Pancreas (tissue), 10 donors: ENCODE results near the gene MT3. TPM values are rescaled to one million over a fixed set of nuclear protein-coding genes. Genes with fewer than 3 reads are reported as not detected.
A peak's percentile ranks its signal among the peaks of the same experiment; 100 is the strongest.

Experiments used
- ATAC-seq, 4 donors: fragments of 200-7000 bp; cut with Tn5 transposase; one replicate each; pipeline versions ENCODE4 v1.8.0 to v1.9.1; 2020; ENCODE audit warnings: mild to moderate bottlenecking in 4 of 4, moderate library complexity in 4 of 4
- DNase-seq, 6 donors: peaks; one replicate each; pipeline ENCODE4 v3.0.0-alpha.2; 2020
- FAIRE-seq: peaks from 2 replicates; lab custom pipeline; 2012; peaks lifted over from hg19 to GRCh38; lab: Jason Lieb, UNC
- H3K27ac ChIP-seq, 4 donors: fragments of 200-600 bp; sonication (generic); 1 replicate in 3 of 4; 2 replicates in 1 of 4; pipeline versions ENCODE4 v1.5.0 to v1.8.0; 2020
- H3K27me3 ChIP-seq, 4 donors: fragments of 200-600 bp; one replicate each; pipeline ENCODE4 v1.8.0; 2021
- H3K36me3 ChIP-seq, 3 donors: fragments of 200-600 bp; sonication (generic) in 1 of 3; one replicate each; pipeline versions ENCODE4 v1.5.0 to v1.8.0; 2020 to 2021
- H3K4me1 ChIP-seq, 3 donors: fragments of 200-600 bp; one replicate each; pipeline ENCODE4 v1.8.0; 2021
- H3K4me3 ChIP-seq, 4 donors: fragments of 200-600 bp; sonication (generic) in 2 of 4; one replicate each; pipeline versions ENCODE4 v1.5.0 to v1.8.0; 2020 to 2021
- H3K9me3 ChIP-seq, 4 donors: fragments of 200-600 bp; one replicate each; pipeline ENCODE4 v1.8.0; 2021
- CTCF ChIP-seq, 4 donors: fragments of 200-600 bp; sonication (generic) in 3 of 4; IDR thresholded peaks; one replicate each; pipeline versions ENCODE4 v1.5.0 to v1.8.0; 2021; ENCODE audit warnings: antibody characterized with exemption in 4 of 4
- WGBS, 2 donors: extraction: QIAGEN DNeasy Blood & Tissue Kit; methylation state at CpG; one replicate each; pipeline ENCODE4 v1.1.7; 2013; 5-methylcytosine and 5-hydroxymethylcytosine counted together
- intact Hi-C, 3 donors: fragments of 100-400 bp; cut with DNase I; formaldehyde crosslinking; loops; one replicate each; pipeline versions ENCODE4 v1.11.1 to v1.14.2; 2022
- polyA plus RNA-seq, 2 donors: library from polyadenylated mRNA; stranded (reverse); fragments of 200-250 nt; gene quantifications; one replicate each; pipeline ENCODE4 v1.2.3, GENCODE V29; 2013
- total RNA-seq, 6 donors: library from RNA; stranded (reverse); fragmentation: NEBNext Ultra II Directional in 4 of 6; extraction: Animal tissue kit (Norgen Biotek cat#: 25700) in 4 of 6; gene quantifications; one replicate each; pipeline versions ENCODE4 v1.2.1 to v1.2.4, GENCODE V29; 2021 to 2023
- donor health status: healthy with polysubstance abuse.
- donor health status: DM: no; HTN: no; CAD: no; lungs with moderate emphysema.
- donor health status: DM: no; HTN: no; CAD: no.
- donor health status: control.
- donor health status: control.
- donor health status: Bipolar disorder and iron deficiency.
- donor health status: DM: yes; HTN: yes; CAD: no.
- donor health status: DM: no; HTN: no; CAD: no.
- donor health status: DM: no; HTN: no; CAD: no.
- donor health status: DM: yes; HTN: yes; CAD: no.

Gene MT3
- total and polyA plus RNA-seq, 8 donors, result 0.41 to 4.6 (median 0.75) TPM; not detected in 4

- Histone ChIP-seq H3K9me3 (no peaks in the 10 kb centered on the region), H3K4me3 (peak within 1 kb of the TSS; percentile 24 to 65 (median 50)), H3K27me3 (no peaks in the 10 kb centered on the region), H3K36me3 (no peaks in the 10 kb centered on the region), H3K4me1 (peaks cover 0 to 2% (median 0%) of the 10 kb centered on the region in 3 donors), H3K27ac (peak within 1 kb of the TSS; percentile 64 to 74 (median 68))
- intact Hi-C loops, result no loop called here
- TF ChIP-seq CTCF (IDR thresholded peaks at IDR 0.05), result no peak
- DNase-seq, result peak in 5 of 6 donors; percentile 72 to 83 (median 73)
- FAIRE-seq, result no peak
- peak; percentile 79 to 91 (median 88) for ATAC-seq
- WGBS, 2 donors, result 2% methylated on average over 55 to 61 of the region's 61 CpGs
These were observed 43.0 kb downstream of the MT3 start, which contains the start of gene MT1M for GRCh38 chr16:56632156-56632847. Gene MT1M, plus strand, starts transcription at chr16:56632659. Its CDS starts 73 bp downstream, at chr16:56632732.

- WGBS, 2 donors, result 36 to 47% methylated on average over 6 of the region's 6 CpGs
- Histone ChIP-seq H3K27ac (peak overlapping the region; percentile 64 to 74 (median 68)), H3K36me3 (no peaks in the 10 kb centered on the region), H3K9me3 (no peaks in the 10 kb centered on the region), H3K4me1 (peaks cover 0 to 2% (median 0%) of the 10 kb centered on the region in 3 donors), H3K4me3 (peak overlapping the region; percentile 24 to 65 (median 50)), H3K27me3 (no peaks in the 10 kb centered on the region)
- intact Hi-C loops, result no loop called here
- DNase-seq (no peak), ATAC-seq (peak; percentile 5 to 33 (median 13)), FAIRE-seq (no peak)
- TF ChIP-seq CTCF (IDR thresholded peaks at IDR 0.05), result no peak
These were observed 43.6 kb downstream of the MT3 start for GRCh38 chr16:56632848-56633365.

GRCh38 chr16:56633535-56633934 is 44.2 kb downstream of the MT3 start:
- FAIRE-seq, result no peak
- Histone ChIP-seq H3K27me3 (no peaks in the 10 kb centered on the region), H3K27ac (no peak overlapping the region), H3K9me3 (no peaks in the 10 kb centered on the region), H3K4me3 (no peak overlapping the region), H3K36me3 (no peaks in the 10 kb centered on the region), H3K4me1 (peaks cover 0 to 3% (median 1%) of the 10 kb centered on the region in 3 donors)
- no peak for ATAC-seq
- no peak for DNase-seq
- intact Hi-C loops, result no loop called here
- TF ChIP-seq CTCF (IDR thresholded peaks at IDR 0.05), result no peak
- WGBS, 2 donors, result 61 to 67% methylated on average over 7 of the region's 7 CpGs

GRCh38 chr16:56634715-56635440 is 45.5 kb downstream of the MT3 start:
- no peak overlapping the region for H3K4me3 ChIP-seq
- H3K36me3 ChIP-seq, result no peaks in the 10 kb centered on the region
- 74 to 75% methylated on average over 47 of the region's 47 CpGs for WGBS, 2 donors
- H3K4me1 ChIP-seq, result peaks cover 0 to 12% (median 8%) of the 10 kb centered on the region in 3 donors
- H3K27ac ChIP-seq, result no peak overlapping the region
- FAIRE-seq (no peak), DNase-seq (no peak), ATAC-seq (no peak)
- no peaks in the 10 kb centered on the region for H3K27me3 ChIP-seq
- intact Hi-C loops, result no loop called here
- no peaks in the 10 kb centered on the region for H3K9me3 ChIP-seq
- no peak for TF ChIP-seq CTCF (IDR thresholded peaks at IDR 0.05)
